DMS79 (cell line): Measurements from ENCODE around the gene ZNF891.

Source experiments
- DNase-seq: peaks from one replicate; lab custom pipeline; 2025; lab: John Stamatoyannopoulos, UW

Gene ZNF891

GRCh38 chr12:133130038-133130807, at the start of gene ZNF891, which contains the start of gene ZNF10:
ZNF891 (minus strand) TSS chr12:133130274; CDS start chr12:133121918, 8,356 bp downstream.
ZNF10 (plus strand) TSS chr12:133130627; CDS start chr12:133144493, 13,866 bp downstream.
- peak; percentile 90 for DNase-seq

GRCh38 chr12:133174901-133175300, 44.8 kb upstream of the ZNF891 start:
- DNase-seq = no peak

GRCh38 chr12:133172491-133172890, 42.4 kb upstream of the ZNF891 start:
- no peak for DNase-seq

GRCh38 chr12:133165776-133166175, 35.7 kb upstream of the ZNF891 start:
- DNase-seq = no peak

GRCh38 chr12:133156125-133156690, 26.1 kb upstream of the ZNF891 start:
- no peak for DNase-seq

GRCh38 chr12:133145981-133146380, 15.9 kb upstream of the ZNF891 start:
- DNase-seq = no peak

- DNase-seq = no peak
These were observed 5.7 kb upstream of the ZNF891 start for GRCh38 chr12:133135747-133136146.

GRCh38 chr12:133130808-133131128, 694 bp upstream of the ZNF891 start:
- DNase-seq = no peak

GRCh38 chr12:133129368-133130037, 571 bp downstream of the ZNF891 start:
- DNase-seq = no peak

- no peak for DNase-seq
These were observed 5.4 kb downstream of the ZNF891 start for GRCh38 chr12:133124674-133125073.

GRCh38 chr12:133120385-133121191, 9.5 kb downstream of the ZNF891 start:
- no peak for DNase-seq

- DNase-seq = no peak
These were observed 21.9 kb downstream of the ZNF891 start for GRCh38 chr12:133108150-133108549.

- no peak for DNase-seq
These were observed 23.0 kb downstream of the ZNF891 start for GRCh38 chr12:133107121-133107520.

GRCh38 chr12:133106253-133106652, 23.8 kb downstream of the ZNF891 start:
- DNase-seq = no peak

GRCh38 chr12:133105620-133106019, 24.5 kb downstream of the ZNF891 start:
- no peak for DNase-seq

GRCh38 chr12:133083345-133083744, 46.7 kb downstream of the ZNF891 start:
- no peak for DNase-seq

- no peak for DNase-seq
These were observed 48.8 kb downstream of the ZNF891 start for GRCh38 chr12:133081159-133081780.

GRCh38 chr12:133080368-133081158, 49.5 kb downstream of the ZNF891 start, which contains the start of gene ZNF140:
ZNF140 (plus strand) TSS chr12:133080923; CDS start chr12:133081321, 398 bp downstream.
- DNase-seq = peak; percentile 97

GRCh38 chr12:133080026-133080367, 50.1 kb downstream of the ZNF891 start:
- peak; percentile 99 for DNase-seq

- no peak for DNase-seq
These were observed 56.2 kb downstream of the ZNF891 start for GRCh38 chr12:133073836-133074235.

- DNase-seq = no peak
These were observed 66.5 kb downstream of the ZNF891 start for GRCh38 chr12:133063556-133063955.
